Neural progenitor cell (in vitro differentiated cells): Measurements from ENCODE around the gene MAP7D1. TPM values are rescaled to one million over a fixed set of nuclear protein-coding genes. Genes with fewer than 3 reads are reported as not detected.
A peak's percentile ranks its signal among the peaks of the same experiment; 100 is the strongest.

Source experiments
- DNase-seq: peaks from one replicate; pipeline ENCODE4 v3.0.0-alpha.2; 2016; ENCODE audit warnings: low spot score
- H2AFZ ChIP-seq: fragments of 200-600 bp; sonication (generic); replicated peaks from 2 replicates; pipeline ENCODE4 v1.6.1; 2016; ENCODE audit warnings: antibody characterized with exemption
- H3F3A ChIP-seq: fragments of 200-600 bp; sonication (generic); 2 replicates; pipeline ENCODE4 v1.6.1; 2016; ENCODE audit warnings: antibody characterized with exemption, low read depth
- H3K27ac ChIP-seq: fragments of 200-600 bp; sonication (generic); 2 replicates; pipeline ENCODE4 v1.5.1; 2016; ENCODE audit warnings: mild to moderate bottlenecking
- H3K27me3 ChIP-seq: fragments of 200-600 bp; sonication (generic); 2 replicates; pipeline ENCODE4 v1.6.1; 2016; ENCODE audit warnings: mild to moderate bottlenecking, moderate library complexity
- H3K36me3 ChIP-seq: fragments of 200-600 bp; sonication (generic); 2 replicates; pipeline ENCODE4 v1.5.1; 2016
- H3K4me1 ChIP-seq: fragments of 200-600 bp; sonication (generic); 2 replicates; pipeline ENCODE4 v1.6.1; 2016; ENCODE audit warnings: mixed run types
- H3K4me2 ChIP-seq: fragments of 200-600 bp; sonication (generic); 2 replicates; pipeline ENCODE4 v1.6.1; 2016
- H3K4me3 ChIP-seq: fragments of 200-600 bp; sonication (generic); 2 replicates; pipeline ENCODE4 v1.5.1; 2016
- H3K79me2 ChIP-seq: fragments of 200-600 bp; sonication (generic); 2 replicates; pipeline ENCODE4 v1.6.1; 2016; ENCODE audit warnings: low read depth
- H3K9ac ChIP-seq: fragments of 200-600 bp; sonication (generic); 2 replicates; pipeline ENCODE4 v1.6.1; 2016
- H3K9me3 ChIP-seq: fragments of 200-600 bp; sonication (generic); 2 replicates; pipeline ENCODE4 v1.5.1; 2016; ENCODE audit warnings: low read depth
- H4K20me1 ChIP-seq: fragments of 200-600 bp; sonication (generic); 2 replicates; pipeline ENCODE4 v1.6.1; 2016; ENCODE audit warnings: low read depth
- H3K27ac Mint-ChIP-seq: 3 replicates; pipeline ENCODE4 v1.8.0; 2021; ENCODE audit warnings: mixed read lengths
- H3K27me3 Mint-ChIP-seq: 2 replicates; pipeline ENCODE4 v1.8.0; 2022; ENCODE audit warnings: low read depth, mild to moderate bottlenecking, inconsistent platforms, moderate library complexity, mixed read lengths; ENCODE audit not compliant: insufficient read depth
- H3K36me3 Mint-ChIP-seq: 3 replicates; pipeline ENCODE4 v1.8.0; 2021; ENCODE audit warnings: mixed read lengths
- H3K4me1 Mint-ChIP-seq: 3 replicates; pipeline ENCODE4 v1.8.0; 2021; ENCODE audit warnings: mixed read lengths
- H3K4me3 Mint-ChIP-seq: 3 replicates; pipeline ENCODE4 v1.8.0; 2021; ENCODE audit warnings: mild to moderate bottlenecking, moderate library complexity, mixed read lengths
- H3K9me3 Mint-ChIP-seq: 3 replicates; pipeline ENCODE4 v1.8.0; 2020; ENCODE audit warnings: mixed read lengths
- EZH2 ChIP-seq: fragments of 200-600 bp; sonication (generic); IDR thresholded peaks from 2 replicates; pipeline ENCODE4 v1.6.1; 2017; ENCODE audit warnings: antibody characterized with exemption, mild to moderate bottlenecking, moderate library complexity
- EZH2phosphoT487 ChIP-seq: fragments of 200-600 bp; sonication (generic); IDR thresholded peaks from 2 replicates; pipeline ENCODE4 v1.6.1; 2017; ENCODE audit warnings: antibody characterized with exemption
- total RNA-seq: library from RNA; depleted of rRNA; stranded (reverse); fragments of >200 nt; gene quantifications from 2 replicates; pipeline ENCODE4 v1.2.3, GENCODE V29; 2015; ENCODE audit warnings: low replicate concordance
- TF ChIP-seq, protein P1 (sequence below): fragments of 200-600 bp; sonication (generic); IDR thresholded peaks from 2 replicates; pipeline ENCODE4 v1.5.1; 2017; ENCODE audit warnings: antibody characterized with exemption, mild to moderate bottlenecking

The MAP7D1 gene
- total RNA-seq, 1 donor from 2014 or later, result 35.0 TPM

- Histone ChIP-seq H3K4me1 (peaks cover 15% of the 10 kb centered on the region), H3K4me2 (peak overlapping the region; percentile 78), H3K27ac (no peak overlapping the region), H3F3A (peaks cover 37% of the 10 kb centered on the region), H3K9me3 (no peaks in the 10 kb centered on the region), H3K9ac (no peak overlapping the region), H3K27me3 (peaks cover 10% of the 10 kb centered on the region), H3K79me2 (no peaks in the 10 kb centered on the region), H3K36me3 (peaks cover 8% of the 10 kb centered on the region), H2AFZ (no peak overlapping the region), H4K20me1 (peaks cover 66% of the 10 kb centered on the region), H3K4me3 (peak overlapping the region; percentile 20)
- peak; percentile 93 for DNase-seq
- H3K4me3 Mint-ChIP-seq, result no peak overlapping the region
- peaks cover 12% of the 10 kb centered on the region for H3K27me3 Mint-ChIP-seq
- peaks cover 20% of the 10 kb centered on the region for H3K4me1 Mint-ChIP-seq
- no peaks in the 10 kb centered on the region for H3K9me3 Mint-ChIP-seq
- H3K36me3 Mint-ChIP-seq, result peaks cover 29% of the 10 kb centered on the region
- TF ChIP-seq, protein P1, sequence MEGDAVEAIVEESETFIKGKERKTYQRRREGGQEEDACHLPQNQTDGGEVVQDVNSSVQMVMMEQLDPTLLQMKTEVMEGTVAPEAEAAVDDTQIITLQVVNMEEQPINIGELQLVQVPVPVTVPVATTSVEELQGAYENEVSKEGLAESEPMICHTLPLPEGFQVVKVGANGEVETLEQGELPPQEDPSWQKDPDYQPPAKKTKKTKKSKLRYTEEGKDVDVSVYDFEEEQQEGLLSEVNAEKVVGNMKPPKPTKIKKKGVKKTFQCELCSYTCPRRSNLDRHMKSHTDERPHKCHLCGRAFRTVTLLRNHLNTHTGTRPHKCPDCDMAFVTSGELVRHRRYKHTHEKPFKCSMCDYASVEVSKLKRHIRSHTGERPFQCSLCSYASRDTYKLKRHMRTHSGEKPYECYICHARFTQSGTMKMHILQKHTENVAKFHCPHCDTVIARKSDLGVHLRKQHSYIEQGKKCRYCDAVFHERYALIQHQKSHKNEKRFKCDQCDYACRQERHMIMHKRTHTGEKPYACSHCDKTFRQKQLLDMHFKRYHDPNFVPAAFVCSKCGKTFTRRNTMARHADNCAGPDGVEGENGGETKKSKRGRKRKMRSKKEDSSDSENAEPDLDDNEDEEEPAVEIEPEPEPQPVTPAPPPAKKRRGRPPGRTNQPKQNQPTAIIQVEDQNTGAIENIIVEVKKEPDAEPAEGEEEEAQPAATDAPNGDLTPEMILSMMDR, result no peak
- TF ChIP-seq EZH2phosphoT487 (no peak), EZH2 (no peak)
- no peak overlapping the region for H3K27ac Mint-ChIP-seq
Measured at GRCh38 chr1:36178471-36179219, 22.7 kb downstream of the MAP7D1 start.

GRCh38 chr1:36179220-36179600 lies 23.2 kb downstream of the MAP7D1 start:
- no peak overlapping the region for H3K27ac Mint-ChIP-seq
- peaks cover 16% of the 10 kb centered on the region for H3K4me1 Mint-ChIP-seq
- peaks cover 12% of the 10 kb centered on the region for H3K27me3 Mint-ChIP-seq
- H3K4me3 ChIP-seq, result no peak overlapping the region
- TF ChIP-seq EZH2 (no peak), EZH2phosphoT487 (no peak)
- TF ChIP-seq, protein P1, result no peak
- no peak overlapping the region for H3K9ac ChIP-seq
- peaks cover 15% of the 10 kb centered on the region for H3K4me1 ChIP-seq
- peaks cover 8% of the 10 kb centered on the region for H3K36me3 ChIP-seq
- no peaks in the 10 kb centered on the region for H3K79me2 ChIP-seq
- H3K9me3 ChIP-seq, result no peaks in the 10 kb centered on the region
- no peak overlapping the region for H3K27ac ChIP-seq
- H4K20me1 ChIP-seq, result peaks cover 60% of the 10 kb centered on the region
- H3K9me3 Mint-ChIP-seq, result no peaks in the 10 kb centered on the region
- peaks cover 37% of the 10 kb centered on the region for H3F3A ChIP-seq
- peak overlapping the region; percentile 78 for H3K4me2 ChIP-seq
- peaks cover 10% of the 10 kb centered on the region for H3K27me3 ChIP-seq
- no peak overlapping the region for H2AFZ ChIP-seq
- H3K4me3 Mint-ChIP-seq, result no peak overlapping the region
- DNase-seq, result no peak
- peaks cover 23% of the 10 kb centered on the region for H3K36me3 Mint-ChIP-seq

- Histone ChIP-seq H2AFZ (no peak overlapping the region), H3K27ac (no peak overlapping the region), H3K9me3 (no peaks in the 10 kb centered on the region), H3K4me3 (no peak overlapping the region), H3K4me2 (no peak overlapping the region), H3K36me3 (peaks cover 8% of the 10 kb centered on the region), H3K79me2 (no peaks in the 10 kb centered on the region), H3F3A (peaks cover 26% of the 10 kb centered on the region), H3K9ac (no peak overlapping the region), H3K4me1 (peaks cover 10% of the 10 kb centered on the region), H4K20me1 (peaks cover 26% of the 10 kb centered on the region), H3K27me3 (no peaks in the 10 kb centered on the region)
- Mint-ChIP-seq H3K9me3 (no peaks in the 10 kb centered on the region), H3K36me3 (peaks cover 19% of the 10 kb centered on the region), H3K4me3 (no peak overlapping the region), H3K4me1 (peaks cover 6% of the 10 kb centered on the region), H3K27ac (no peak overlapping the region), H3K27me3 (peaks cover 8% of the 10 kb centered on the region)
- DNase-seq, result peak; percentile 34
- TF ChIP-seq EZH2phosphoT487, result no peak
- TF ChIP-seq EZH2, result no peak
- TF ChIP-seq, protein P1, result no peak
Measured at GRCh38 chr1:36182734-36183133, 26.8 kb downstream of the MAP7D1 start.
